GM19397 (cell line): ENCODE data around the gene PDLIM5.
"Not testable (repeated sequence)": the region's sequence is repeated elsewhere in the genome, so short reads cannot be mapped to it uniquely, and the experiment has no call there.

ENCODE experiments used
- ATAC-seq: cut with Tn5 transposase; IDR thresholded peaks from one replicate; pipeline ENCODE4 v1.9.1; 2021; ENCODE audit warnings: mild to moderate bottlenecking, moderate library complexity; ENCODE audit not compliant: unreplicated experiment

Gene PDLIM5

GRCh38 chr4:94583914-94584641, 132.3 kb downstream of the PDLIM5 start:
- no peak for ATAC-seq

- ATAC-seq = no peak
Observed at GRCh38 chr4:94588896-94589693, 137.4 kb downstream of the PDLIM5 start.

GRCh38 chr4:94590493-94590892, 138.8 kb downstream of the PDLIM5 start:
- no peak for ATAC-seq

GRCh38 chr4:94591289-94591688, 139.5 kb downstream of the PDLIM5 start:
- ATAC-seq = no peak

- ATAC-seq = no peak
Observed at GRCh38 chr4:94595013-94595412, 143.3 kb downstream of the PDLIM5 start.

- ATAC-seq = no peak
Observed at GRCh38 chr4:94595880-94596483, 144.2 kb downstream of the PDLIM5 start.

GRCh38 chr4:94598758-94599157, 147.0 kb downstream of the PDLIM5 start:
- no peak for ATAC-seq

- no peak for ATAC-seq
Observed at GRCh38 chr4:94603170-94603747, 151.5 kb downstream of the PDLIM5 start.

GRCh38 chr4:94605241-94605805, 153.6 kb downstream of the PDLIM5 start:
- ATAC-seq = no peak

GRCh38 chr4:94610145-94610544, 158.4 kb downstream of the PDLIM5 start:
- no peak for ATAC-seq

GRCh38 chr4:94613248-94613647, 161.5 kb downstream of the PDLIM5 start:
- no peak for ATAC-seq

- ATAC-seq = no peak
Observed at GRCh38 chr4:94615451-94615850, 163.7 kb downstream of the PDLIM5 start.

GRCh38 chr4:94621491-94622080, 169.8 kb downstream of the PDLIM5 start:
- ATAC-seq = peak; percentile 58

- no peak for ATAC-seq
Observed at GRCh38 chr4:94623126-94623911, 171.6 kb downstream of the PDLIM5 start.

- no peak for ATAC-seq
Observed at GRCh38 chr4:94626942-94627341, 175.2 kb downstream of the PDLIM5 start.

- ATAC-seq = not testable (repeated sequence)
Observed at GRCh38 chr4:94629058-94629457, 177.3 kb downstream of the PDLIM5 start.

- no peak for ATAC-seq
Observed at GRCh38 chr4:94629837-94630236, 178.1 kb downstream of the PDLIM5 start.

GRCh38 chr4:94634271-94634670, 182.5 kb downstream of the PDLIM5 start:
- ATAC-seq = no peak

- no peak for ATAC-seq
Observed at GRCh38 chr4:94635177-94635576, 183.4 kb downstream of the PDLIM5 start.

- ATAC-seq = no peak
Observed at GRCh38 chr4:94636004-94636403, 184.3 kb downstream of the PDLIM5 start.
